HG03457 (cell line): ENCODE data around the gene CLCN2.
A peak's percentile ranks its signal among the peaks of the same experiment; 100 is the strongest.

Experiments used
- ATAC-seq: cut with Tn5 transposase; IDR thresholded peaks from one replicate; pipeline ENCODE4 v1.9.1; 2021; ENCODE audit warnings: moderate number of reproducible peaks; ENCODE audit not compliant: unreplicated experiment

CLCN2 gene

GRCh38 chr3:184327171-184327570 is 34.2 kb downstream of the CLCN2 start:
- ATAC-seq, result no peak

DNA sequence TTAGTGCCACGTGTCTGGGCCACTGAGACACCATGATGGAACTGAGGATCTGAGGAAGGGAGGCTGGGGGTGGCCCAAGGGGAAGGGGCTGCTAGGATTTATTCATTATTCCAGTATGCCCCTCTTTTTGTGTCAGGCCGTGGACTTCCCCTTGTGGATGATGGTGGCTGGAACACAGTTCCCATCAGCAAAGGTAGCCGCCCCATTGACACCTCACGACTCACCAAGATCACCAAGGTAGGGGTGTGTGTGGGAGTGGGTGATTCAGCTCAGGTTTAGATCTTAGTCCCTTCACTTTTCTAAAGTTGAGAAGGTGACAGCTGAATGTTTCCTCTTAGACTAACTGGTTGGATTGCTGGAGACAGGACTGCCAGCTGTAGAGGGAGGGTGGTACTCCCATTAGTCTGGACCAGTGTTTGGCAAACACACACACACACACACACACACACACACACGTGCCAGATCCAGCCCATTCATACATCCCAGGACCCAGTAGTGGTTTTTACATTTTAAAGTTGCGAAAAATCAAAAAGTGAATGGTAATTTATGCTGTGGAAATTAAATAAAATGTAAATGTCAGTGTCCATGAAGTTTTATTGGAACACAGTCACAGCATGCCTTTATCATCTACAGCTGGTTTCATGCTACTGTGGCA is 35.6 kb downstream of the CLCN2 start:
- no peak for ATAC-seq

DNA sequence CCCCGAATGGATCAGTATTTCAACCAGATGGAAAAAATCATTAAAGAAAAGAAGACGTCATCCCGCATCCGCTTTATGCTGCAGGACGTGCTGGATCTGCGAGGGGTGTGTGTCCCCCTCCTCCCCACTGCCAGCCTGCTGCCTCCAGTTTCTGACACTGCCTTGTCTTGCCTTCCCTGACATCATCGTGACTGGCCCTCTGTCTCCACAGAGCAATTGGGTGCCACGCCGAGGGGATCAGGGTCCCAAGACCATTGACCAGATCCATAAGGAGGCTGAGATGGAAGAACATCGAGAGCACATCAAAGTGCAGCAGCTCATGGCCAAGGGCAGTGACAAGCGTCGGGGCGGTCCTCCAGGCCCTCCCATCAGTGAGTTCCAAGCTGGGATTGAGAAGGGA is 36.1 kb downstream of the CLCN2 start:
- no peak for ATAC-seq

DNA sequence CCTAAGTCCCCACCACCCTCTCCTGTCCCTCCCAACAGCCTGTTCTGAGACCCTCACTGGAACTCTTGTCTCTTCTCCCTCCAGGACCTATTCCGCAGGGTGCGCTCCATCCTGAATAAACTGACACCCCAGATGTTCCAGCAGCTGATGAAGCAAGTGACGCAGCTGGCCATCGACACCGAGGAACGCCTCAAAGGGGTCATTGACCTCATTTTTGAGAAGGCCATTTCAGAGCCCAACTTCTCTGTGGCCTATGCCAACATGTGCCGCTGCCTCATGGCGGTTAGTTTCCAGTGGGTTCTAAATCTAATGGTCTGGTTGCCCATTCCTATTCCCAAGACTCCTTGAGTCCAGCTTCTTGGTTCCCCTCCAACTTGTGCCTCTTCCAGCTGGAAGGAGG is 37.7 kb downstream of the CLCN2 start:
- ATAC-seq, result no peak

DNA sequence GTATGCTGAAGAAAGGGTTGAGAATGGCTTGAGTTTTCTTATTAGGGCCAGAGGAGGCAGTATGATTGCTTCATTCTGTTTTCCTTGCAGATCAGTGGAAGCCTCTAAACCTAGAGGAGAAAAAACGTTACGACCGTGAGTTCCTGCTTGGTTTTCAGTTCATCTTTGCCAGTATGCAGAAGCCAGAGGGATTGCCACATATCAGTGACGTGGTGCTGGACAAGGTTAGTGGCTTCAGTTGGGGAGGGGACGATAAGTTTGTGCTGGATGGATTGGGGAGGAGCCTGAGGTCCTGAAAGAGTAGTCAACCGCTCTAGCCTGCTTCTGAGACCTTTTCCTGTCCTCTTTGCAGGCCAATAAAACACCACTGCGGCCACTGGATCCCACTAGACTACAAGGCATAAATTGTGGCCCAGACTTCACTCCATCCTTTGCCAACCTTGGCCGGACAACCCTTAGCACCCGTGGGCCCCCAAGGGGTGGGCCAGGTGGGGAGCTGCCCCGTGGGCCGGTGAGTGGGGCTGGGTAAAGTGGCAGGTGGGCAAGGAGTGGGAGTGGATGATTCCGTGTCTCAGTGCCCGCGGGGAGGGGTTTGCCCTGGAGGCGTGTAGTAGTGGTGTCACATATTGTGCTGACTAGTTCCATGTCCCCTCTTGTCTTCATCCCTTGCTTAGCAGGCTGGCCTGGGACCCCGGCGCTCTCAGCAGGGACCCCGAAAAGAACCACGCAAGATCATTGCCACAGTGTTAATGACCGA is 38.5 kb downstream of the CLCN2 start:
- ATAC-seq, result no peak

GRCh38 chr3:184321666-184322065 is 39.7 kb downstream of the CLCN2 start:
- no peak for ATAC-seq

- no peak for ATAC-seq
Measured at GRCh38 chr3:184320104-184320445, 41.3 kb downstream of the CLCN2 start.

DNA sequence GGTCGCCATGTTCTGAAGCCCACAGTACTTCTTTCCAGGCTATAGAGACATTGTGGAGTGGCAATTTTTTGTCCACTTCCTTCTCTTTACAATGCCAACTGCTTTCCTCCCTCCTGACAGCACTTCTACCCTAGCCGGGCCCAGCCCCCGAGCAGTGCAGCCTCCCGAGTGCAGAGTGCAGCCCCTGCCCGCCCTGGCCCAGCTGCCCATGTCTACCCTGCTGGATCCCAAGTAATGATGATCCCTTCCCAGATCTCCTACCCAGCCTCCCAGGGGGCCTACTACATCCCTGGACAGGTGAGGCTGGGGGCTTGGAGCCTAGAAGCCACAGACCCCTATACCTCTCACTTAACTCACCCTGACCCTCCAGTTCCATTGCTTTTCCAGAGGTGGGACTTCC is 44.2 kb downstream of the CLCN2 start:
- ATAC-seq, result no peak

DNA sequence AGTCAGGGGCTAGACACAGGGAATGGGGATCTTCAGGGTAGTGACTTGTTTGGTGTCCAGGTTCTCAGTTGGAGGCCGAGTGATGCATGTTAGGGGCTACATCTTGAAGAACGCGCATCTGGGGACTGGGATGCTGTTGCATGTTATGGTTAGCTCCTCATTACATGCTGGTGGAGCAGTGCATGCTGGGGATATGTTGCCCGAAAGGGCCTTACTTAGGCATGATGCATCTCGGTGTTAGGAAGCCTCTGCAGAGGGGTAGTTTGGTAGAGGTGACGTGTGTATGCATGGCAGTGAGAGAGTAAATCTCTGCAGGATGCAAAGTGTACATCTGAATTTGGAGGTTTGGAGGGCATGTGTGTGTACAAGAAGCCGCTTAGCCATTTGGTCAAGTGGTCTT is 44.6 kb downstream of the CLCN2 start:
- no peak for ATAC-seq

- no peak for ATAC-seq
Measured at GRCh38 chr3:184315871-184316661, 45.3 kb downstream of the CLCN2 start.

DNA sequence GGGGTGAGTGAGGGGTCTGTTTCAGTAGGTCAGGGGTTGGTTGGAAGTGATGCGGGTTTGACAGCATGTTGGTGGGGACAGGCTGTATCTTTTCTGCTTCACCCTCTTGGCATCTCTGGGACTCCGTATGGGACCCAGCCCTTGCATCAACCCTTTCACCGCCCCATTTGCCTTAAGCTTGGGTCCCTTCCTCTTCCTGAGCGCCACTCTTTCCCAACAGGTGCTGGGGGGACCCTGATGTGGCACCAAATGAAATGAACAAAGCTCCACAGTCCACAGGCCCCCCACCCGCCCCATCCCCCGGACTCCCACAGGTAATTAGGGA is 45.9 kb downstream of the CLCN2 start:
- ATAC-seq, result peak; percentile 1

GRCh38 chr3:184314700-184315542 is 46.5 kb downstream of the CLCN2 start:
- peak; percentile 16 for ATAC-seq

DNA sequence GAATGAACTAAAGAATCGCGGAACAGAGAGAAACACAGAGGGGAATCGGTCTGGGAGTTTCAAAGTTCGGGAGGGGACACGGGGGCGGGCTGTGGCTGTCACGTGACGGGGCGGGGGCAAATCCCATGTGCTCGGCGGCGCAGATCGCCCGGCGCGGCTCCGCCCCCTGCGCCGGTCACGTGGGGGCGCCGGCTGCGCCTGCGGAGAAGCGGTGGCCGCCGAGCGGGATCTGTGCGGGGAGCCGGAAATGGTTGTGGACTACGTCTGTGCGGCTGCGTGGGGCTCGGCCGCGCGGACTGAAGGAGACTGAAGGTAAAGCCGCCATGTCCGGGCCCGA is 47.1 kb downstream of the CLCN2 start, which contains the start of gene EIF4G1:
Gene EIF4G1, plus strand, starts transcription at position 244 of the 337 bp plus-strand sequence. CDS start 1,191 bp downstream, outside the sequence.
- ATAC-seq, result peak; percentile 71

DNA sequence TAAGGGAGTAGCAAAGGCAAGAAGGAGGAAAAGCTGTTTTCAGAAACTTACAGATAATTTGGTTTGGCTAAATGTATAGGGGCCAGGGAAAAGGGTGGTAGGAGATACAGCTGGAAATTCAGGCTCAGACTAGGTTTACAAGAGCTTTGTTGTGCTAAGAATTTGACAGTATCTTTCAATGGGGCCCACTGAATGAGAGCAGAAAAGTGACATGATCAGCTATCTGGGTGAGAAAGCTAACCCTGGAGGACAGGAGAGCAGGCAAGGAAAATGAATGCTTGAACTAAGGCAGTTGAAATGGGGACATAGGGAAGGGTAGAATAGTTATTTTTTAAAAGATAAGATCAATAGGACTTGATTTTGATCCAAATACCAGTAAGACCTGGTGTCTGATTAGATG is 49.8 kb downstream of the CLCN2 start:
- ATAC-seq, result no peak

GRCh38 chr3:184308744-184309143 is 52.7 kb downstream of the CLCN2 start:
- ATAC-seq, result no peak

DNA sequence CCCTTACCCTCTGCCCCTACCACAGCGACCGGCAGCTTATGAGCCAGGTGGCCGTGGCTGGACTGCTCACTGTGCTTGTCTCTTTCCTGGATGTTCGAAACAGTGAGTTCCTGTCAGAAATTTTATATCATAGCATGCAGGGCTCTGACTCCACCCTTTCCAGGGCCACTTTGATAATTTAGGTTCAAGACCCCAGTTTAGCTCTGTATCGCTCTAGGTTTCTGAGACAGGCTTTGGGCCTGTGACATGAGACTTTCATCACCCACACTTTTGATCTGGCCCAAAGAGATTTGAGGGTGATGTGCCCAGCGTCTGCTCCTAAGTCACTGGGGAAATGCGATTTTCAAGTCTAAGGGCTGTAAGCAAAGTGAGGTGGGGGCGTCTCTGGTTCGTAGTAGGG is 53.5 kb downstream of the CLCN2 start:
- ATAC-seq, result no peak

- ATAC-seq, result no peak
Measured at GRCh38 chr3:184306341-184306972, 54.9 kb downstream of the CLCN2 start.

DNA sequence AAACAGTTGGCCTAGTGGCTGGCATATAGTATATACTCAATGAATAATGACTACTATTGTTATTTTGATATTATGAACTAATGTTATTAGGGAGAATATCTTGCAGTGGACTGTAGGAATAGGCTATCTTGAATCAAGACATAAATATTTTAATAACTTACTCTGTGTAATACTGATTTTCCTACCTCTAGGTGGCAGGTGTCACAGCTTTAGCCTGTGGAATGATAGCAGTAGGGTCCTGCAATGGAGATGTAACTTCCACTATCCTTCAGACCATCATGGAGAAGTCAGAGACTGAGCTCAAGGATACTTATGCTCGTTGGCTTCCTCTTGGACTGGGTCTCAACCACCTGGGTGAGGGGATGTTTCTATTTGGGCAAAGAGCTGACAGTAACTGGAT is 55.8 kb downstream of the CLCN2 start:
- no peak for ATAC-seq

DNA sequence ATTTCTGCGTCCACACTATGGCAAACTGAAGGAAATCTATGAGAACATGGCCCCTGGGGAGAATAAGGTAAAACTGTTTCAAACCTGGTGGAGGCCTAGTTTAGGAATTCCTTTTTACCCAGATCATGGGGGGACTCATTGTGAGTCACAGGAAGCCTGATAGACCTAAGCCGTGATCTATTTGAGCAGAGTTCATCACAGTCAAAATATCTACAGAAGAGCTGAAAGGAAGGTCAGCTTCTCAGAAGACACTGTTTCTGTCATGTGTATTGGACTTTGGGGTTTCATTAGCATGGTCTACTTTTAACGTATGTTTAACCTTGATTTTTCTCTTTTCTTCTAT is 61.1 kb downstream of the CLCN2 start:
- no peak for ATAC-seq

GRCh38 chr3:184299488-184300377 is 61.7 kb downstream of the CLCN2 start:
- ATAC-seq, result no peak
